Femur (tissue), 1 donor: ENCODE data around the gene CATSPER3.

Experiments
- DNase-seq: peaks from one replicate; pipeline ENCODE4 v3.0.0-alpha.2; 2017

Gene CATSPER3

GRCh38 chr5:134967607-134968006 is at the start of gene CATSPER3:
CATSPER3 (plus strand) TSS chr5:134967907; CDS start chr5:134967992, 85 bp downstream.
- no peak for DNase-seq

GRCh38 chr5:134918861-134919260 is 48.8 kb upstream of the CATSPER3 start:
- no peak for DNase-seq

- DNase-seq, result no peak
Observed at GRCh38 chr5:134920848-134921575, 46.7 kb upstream of the CATSPER3 start.

GRCh38 chr5:134932508-134932907 is 35.2 kb upstream of the CATSPER3 start:
- no peak for DNase-seq

GRCh38 chr5:134934202-134934601 is 33.5 kb upstream of the CATSPER3 start:
- DNase-seq, result no peak

GRCh38 chr5:134935711-134936602 is 31.8 kb upstream of the CATSPER3 start:
- no peak for DNase-seq

- DNase-seq, result no peak
Observed at GRCh38 chr5:134937526-134937925, 30.2 kb upstream of the CATSPER3 start.

- no peak for DNase-seq
Observed at GRCh38 chr5:134938030-134938429, 29.7 kb upstream of the CATSPER3 start.

- DNase-seq, result no peak
Observed at GRCh38 chr5:134939500-134939899, 28.2 kb upstream of the CATSPER3 start.

- DNase-seq, result no peak
Observed at GRCh38 chr5:134943547-134943946, 24.2 kb upstream of the CATSPER3 start.

- DNase-seq, result no peak
Observed at GRCh38 chr5:134944630-134945029, 23.1 kb upstream of the CATSPER3 start.

GRCh38 chr5:134945041-134945440 is 22.7 kb upstream of the CATSPER3 start:
- DNase-seq, result no peak

GRCh38 chr5:134948911-134949310 is 18.8 kb upstream of the CATSPER3 start:
- DNase-seq, result peak; percentile 58

GRCh38 chr5:134949316-134949715 is 18.4 kb upstream of the CATSPER3 start:
- DNase-seq, result no peak

- DNase-seq, result no peak
Observed at GRCh38 chr5:134957920-134958608, 9.6 kb upstream of the CATSPER3 start.

- DNase-seq, result no peak
Observed at GRCh38 chr5:134958755-134959154, 9.0 kb upstream of the CATSPER3 start.

- DNase-seq, result no peak
Observed at GRCh38 chr5:134963098-134963497, 4.6 kb upstream of the CATSPER3 start.

GRCh38 chr5:134964359-134965270 is 3.1 kb upstream of the CATSPER3 start:
- no peak for DNase-seq

GRCh38 chr5:134965271-134965825 is 2.4 kb upstream of the CATSPER3 start:
- no peak for DNase-seq

GRCh38 chr5:134968055-134968454 is 348 bp downstream of the CATSPER3 start:
- DNase-seq, result no peak

GRCh38 chr5:134969166-134969565 is 1.5 kb downstream of the CATSPER3 start:
- no peak for DNase-seq
